DND-41 (cell line): ENCODE data around the gene VAV3.

Experiments
- ATAC-seq: fragments of 200-7000 bp; cut with Tn5 transposase; 3 replicates; pipeline ENCODE4 v1.9.1; 2021; ENCODE audit warnings: low read depth; ENCODE audit not compliant: insufficient read depth
- DNase-seq: peaks from one replicate; pipeline ENCODE4 v3.0.0-alpha.2; 2020
- H2AFZ ChIP-seq: 2 replicates; pipeline ENCODE4 v1.6.0; 2012; ENCODE audit warnings: low read depth, low read length
- H3K27ac ChIP-seq: 2 replicates; pipeline ENCODE4 v1.5.1; 2012; ENCODE audit warnings: low read length, inconsistent platforms
- H3K27me3 ChIP-seq: fragments of 200-600 bp; sonication (generic); 2 replicates; pipeline ENCODE4 v1.6.0; 2012; ENCODE audit warnings: low read length, mild to moderate bottlenecking, inconsistent platforms; ENCODE audit not compliant: insufficient read depth, poor library complexity
- H3K36me3 ChIP-seq: 2 replicates; pipeline ENCODE4 v1.5.1; 2012; ENCODE audit warnings: low read length, inconsistent platforms; ENCODE audit not compliant: insufficient read depth
- H3K4me1 ChIP-seq: 2 replicates; pipeline ENCODE4 v1.5.1; 2012; ENCODE audit warnings: mild to moderate bottlenecking, low read length; ENCODE audit not compliant: insufficient read depth
- H3K4me2 ChIP-seq: 2 replicates; pipeline ENCODE4 v1.6.0; 2012; ENCODE audit warnings: mild to moderate bottlenecking, moderate library complexity, low read length, inconsistent platforms; ENCODE audit not compliant: insufficient read depth
- H3K4me3 ChIP-seq, 2 experiments: fragments of 200-600 bp in 1 of 2; shearing (Covaris generic) in 1 of 2; 2 replicates each; pipeline ENCODE4 v1.5.1; 2012 to 2016; ENCODE audit warnings: inconsistent platforms in 2 of 2, low read length in 2 of 2, mild to moderate bottlenecking in 2 of 2, low read depth in 1 of 2, moderate library complexity in 1 of 2
- H3K79me2 ChIP-seq: 2 replicates; pipeline ENCODE4 v1.6.0; 2012; ENCODE audit warnings: low read length, inconsistent platforms; ENCODE audit not compliant: insufficient read depth
- H3K9ac ChIP-seq: 2 replicates; pipeline ENCODE4 v1.6.0; 2012; ENCODE audit warnings: low read depth, mild to moderate bottlenecking, inconsistent platforms, low read length, moderate library complexity
- H3K9me3 ChIP-seq: 2 replicates; pipeline ENCODE4 v1.5.1; 2012; ENCODE audit warnings: low read length, moderate library complexity, mild to moderate bottlenecking, inconsistent platforms; ENCODE audit not compliant: insufficient read depth, severe bottlenecking
- H4K20me1 ChIP-seq: 2 replicates; pipeline ENCODE4 v1.6.0; 2012; ENCODE audit warnings: low read length; ENCODE audit not compliant: insufficient read depth
- CTCF ChIP-seq: IDR thresholded peaks from 2 replicates; pipeline ENCODE4 v1.5.1; 2012; ENCODE audit warnings: borderline replicate concordance, low read length, moderate library complexity, mild to moderate bottlenecking; ENCODE audit not compliant: poor library complexity, severe bottlenecking; ENCODE audit errors: extremely low read depth
- EZH2 ChIP-seq: IDR thresholded peaks from 3 replicates; pipeline ENCODE4 v1.6.1; 2012; ENCODE audit warnings: borderline replicate concordance, low read depth, mild to moderate bottlenecking, moderate library complexity, low read length, inconsistent platforms; ENCODE audit not compliant: severe bottlenecking

Gene VAV3

GRCh38 chr1:107810291-107810951, 154.6 kb downstream of the VAV3 start:
- H3K9me3 ChIP-seq: no peaks in the 10 kb centered on the region
- no peak overlapping the region for H3K4me3 ChIP-seq
- peaks cover 23% of the 10 kb centered on the region for H3K4me1 ChIP-seq
- no peaks in the 10 kb centered on the region for H3K27me3 ChIP-seq
- peaks cover 57% of the 10 kb centered on the region for H3K79me2 ChIP-seq
- H3K27ac ChIP-seq: no peak overlapping the region
- peaks cover 9% of the 10 kb centered on the region; the same call in 1 of the 2 replicates for H4K20me1 ChIP-seq
- TF ChIP-seq EZH2 (no peak), CTCF (no peak)
- ATAC-seq (no peak; the same call in 2 of the 3 replicates), DNase-seq (no peak)
- no peak overlapping the region for H3K4me2 ChIP-seq
- no peaks in the 10 kb centered on the region for H3K36me3 ChIP-seq
- no peak overlapping the region for H2AFZ ChIP-seq
- H3K9ac ChIP-seq: no peak overlapping the region

- Histone ChIP-seq H3K27ac (no peak overlapping the region), H3K36me3 (no peaks in the 10 kb centered on the region), H4K20me1 (peaks cover 9% of the 10 kb centered on the region; the same call in 1 of the 2 replicates), H3K9me3 (no peaks in the 10 kb centered on the region), H3K4me1 (peaks cover 43% of the 10 kb centered on the region), H3K9ac (no peak overlapping the region), H2AFZ (no peak overlapping the region), H3K4me3 (no peak overlapping the region), H3K27me3 (no peaks in the 10 kb centered on the region), H3K4me2 (no peak overlapping the region), H3K79me2 (peaks cover 46% of the 10 kb centered on the region)
- no peak for ATAC-seq
- TF ChIP-seq CTCF (no peak), EZH2 (no peak)
- no peak for DNase-seq
Measured at GRCh38 chr1:107807855-107808254, 157.1 kb downstream of the VAV3 start.

- no peak overlapping the region for H3K27ac ChIP-seq
- H2AFZ ChIP-seq: no peak overlapping the region
- H4K20me1 ChIP-seq: peaks cover 9% of the 10 kb centered on the region; the same call in 1 of the 2 replicates
- DNase-seq: no peak
- no peaks in the 10 kb centered on the region for H3K9me3 ChIP-seq
- TF ChIP-seq CTCF (no peak), EZH2 (no peak)
- H3K4me3 ChIP-seq: no peak overlapping the region
- peaks cover 43% of the 10 kb centered on the region for H3K4me1 ChIP-seq
- ATAC-seq: no peak
- no peaks in the 10 kb centered on the region for H3K36me3 ChIP-seq
- peaks cover 44% of the 10 kb centered on the region for H3K79me2 ChIP-seq
- no peaks in the 10 kb centered on the region for H3K27me3 ChIP-seq
- no peak overlapping the region for H3K9ac ChIP-seq
- no peak overlapping the region for H3K4me2 ChIP-seq
Measured at GRCh38 chr1:107807405-107807804, 157.6 kb downstream of the VAV3 start.

GRCh38 chr1:107806902-107807301, 158.1 kb downstream of the VAV3 start:
- no peak overlapping the region for H2AFZ ChIP-seq
- DNase-seq (no peak), ATAC-seq (no peak)
- no peak overlapping the region for H3K4me3 ChIP-seq
- no peak for TF ChIP-seq EZH2
- TF ChIP-seq CTCF: no peak
- H3K4me2 ChIP-seq: no peak overlapping the region
- H3K36me3 ChIP-seq: no peaks in the 10 kb centered on the region
- no peaks in the 10 kb centered on the region for H3K9me3 ChIP-seq
- H3K4me1 ChIP-seq: peaks cover 43% of the 10 kb centered on the region
- H3K27me3 ChIP-seq: no peaks in the 10 kb centered on the region
- H4K20me1 ChIP-seq: peaks cover 9% of the 10 kb centered on the region; the same call in 1 of the 2 replicates
- no peak overlapping the region for H3K27ac ChIP-seq
- no peak overlapping the region for H3K9ac ChIP-seq
- peaks cover 42% of the 10 kb centered on the region for H3K79me2 ChIP-seq
